GM19372 (cell line): ENCODE data around the gene AUP1.
"Not testable (repeated sequence)": the region's sequence is repeated elsewhere in the genome, so short reads cannot be mapped to it uniquely, and the experiment has no call there.

Experiments used
- ATAC-seq: cut with Tn5 transposase; IDR thresholded peaks from one replicate; pipeline ENCODE4 v1.9.1; 2021; ENCODE audit warnings: mild to moderate bottlenecking, low read depth, moderate library complexity; ENCODE audit not compliant: unreplicated experiment

The AUP1 gene, protein sequence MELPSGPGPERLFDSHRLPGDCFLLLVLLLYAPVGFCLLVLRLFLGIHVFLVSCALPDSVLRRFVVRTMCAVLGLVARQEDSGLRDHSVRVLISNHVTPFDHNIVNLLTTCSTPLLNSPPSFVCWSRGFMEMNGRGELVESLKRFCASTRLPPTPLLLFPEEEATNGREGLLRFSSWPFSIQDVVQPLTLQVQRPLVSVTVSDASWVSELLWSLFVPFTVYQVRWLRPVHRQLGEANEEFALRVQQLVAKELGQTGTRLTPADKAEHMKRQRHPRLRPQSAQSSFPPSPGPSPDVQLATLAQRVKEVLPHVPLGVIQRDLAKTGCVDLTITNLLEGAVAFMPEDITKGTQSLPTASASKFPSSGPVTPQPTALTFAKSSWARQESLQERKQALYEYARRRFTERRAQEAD

DNA sequence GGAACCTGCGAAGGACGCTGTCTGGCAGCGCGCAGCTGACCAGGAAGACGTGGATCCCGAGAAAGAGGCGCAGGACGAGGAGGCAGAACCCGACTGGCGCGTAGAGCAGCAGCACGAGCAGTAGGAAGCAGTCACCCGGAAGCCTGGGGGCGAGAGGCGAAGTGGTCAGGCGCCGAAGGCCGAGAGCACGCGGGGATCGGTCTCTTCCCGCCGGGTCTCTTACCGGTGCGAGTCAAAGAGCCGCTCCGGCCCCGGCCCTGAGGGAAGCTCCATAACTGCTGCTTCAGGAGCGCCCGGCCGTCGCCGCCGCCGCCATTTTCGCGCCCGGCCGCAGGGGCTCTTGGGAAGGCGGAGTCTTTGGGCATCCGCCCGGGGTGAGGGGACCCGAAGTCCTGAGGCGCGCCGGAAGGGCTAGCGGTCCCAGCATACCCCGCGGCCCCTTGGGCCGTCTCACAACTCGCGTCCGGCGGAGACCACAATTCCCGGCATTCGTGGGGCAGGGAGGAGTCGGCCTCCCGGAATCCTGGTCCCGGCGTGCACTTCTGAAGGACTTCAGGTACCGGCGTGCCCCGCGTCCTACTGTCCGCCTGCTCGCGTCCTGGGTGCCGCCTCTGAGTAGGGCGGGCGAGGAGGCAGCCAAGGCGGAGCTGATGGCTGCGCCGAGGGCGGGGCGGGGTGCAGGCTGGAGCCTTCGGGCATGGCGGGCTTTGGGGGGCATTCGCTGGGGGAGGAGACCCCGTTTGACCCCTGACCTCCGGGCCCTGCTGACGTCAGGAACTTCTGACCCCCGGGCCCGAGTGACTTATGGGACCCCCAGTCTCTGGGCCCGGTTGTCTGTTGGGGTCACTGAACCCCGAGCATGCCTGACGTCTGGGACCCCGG, at the start of gene AUP1, which contains the start of gene HTRA2:
Gene AUP1, minus strand, starts transcription at position 350 of the 882 bp plus-strand sequence. Its CDS starts 77 bp downstream, at position 273.
Gene HTRA2, plus strand, starts transcription at position 577 of the 882 bp plus-strand sequence. Its CDS starts 74 bp downstream, at position 651.
- peak; percentile 80 for ATAC-seq

DNA sequence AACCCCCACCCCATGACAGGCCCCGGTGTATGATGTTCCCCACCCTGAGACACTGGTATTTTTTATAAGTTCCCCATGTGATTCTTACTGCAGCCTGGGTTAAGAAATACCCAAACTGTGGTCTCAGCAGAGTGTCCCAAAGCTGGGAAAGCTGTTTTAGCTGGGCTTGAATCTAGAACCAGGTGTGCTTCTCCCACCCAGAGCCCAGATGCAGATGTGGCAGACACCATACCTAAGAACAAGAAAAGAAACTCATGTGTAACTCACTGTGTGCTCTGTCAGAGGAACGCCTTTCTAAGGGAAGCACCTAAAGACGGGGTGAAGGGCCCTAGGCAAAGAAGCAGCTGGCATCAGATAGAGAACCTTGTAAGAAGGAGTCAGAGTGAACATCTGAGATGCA, 48.9 kb upstream of the AUP1 start:
- no peak for ATAC-seq

DNA sequence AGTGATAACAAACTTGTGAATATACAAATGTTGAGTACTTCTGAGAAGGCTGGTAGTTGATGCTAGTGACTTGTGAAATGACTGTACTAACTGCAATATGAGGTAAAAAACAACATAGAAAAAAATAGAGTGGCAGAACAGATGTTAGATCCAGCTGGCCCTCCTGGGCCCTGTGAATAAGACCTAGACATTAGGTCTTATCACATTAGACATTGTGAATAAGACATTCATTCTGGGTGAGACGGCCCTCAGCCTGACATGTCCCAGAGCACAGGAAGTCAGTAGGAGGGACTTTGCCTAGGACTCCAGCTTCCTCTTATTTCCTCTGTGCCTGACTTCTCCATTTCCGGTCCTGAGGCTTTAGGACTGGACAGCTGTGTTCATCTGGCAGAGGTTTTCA, 47.9 kb upstream of the AUP1 start:
- ATAC-seq = no peak

DNA sequence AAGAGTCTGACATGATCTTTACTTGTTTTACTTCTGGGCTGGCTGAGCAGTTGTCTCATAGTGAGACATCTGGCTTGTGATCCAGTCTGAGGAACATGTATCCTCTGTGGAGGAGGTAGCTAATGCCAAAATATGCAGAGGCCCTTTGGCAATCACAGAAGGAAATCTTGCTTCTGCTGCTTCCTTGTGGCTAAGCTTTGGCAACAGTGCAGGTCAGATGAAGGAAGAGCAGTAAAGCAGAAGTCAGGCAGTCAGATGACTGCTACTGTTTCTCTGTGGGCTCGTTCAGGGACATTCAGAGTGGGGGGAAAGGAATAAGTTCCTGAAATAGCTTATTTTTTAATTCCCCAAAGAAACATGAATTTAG, 47.3 kb upstream of the AUP1 start:
- no peak for ATAC-seq

DNA sequence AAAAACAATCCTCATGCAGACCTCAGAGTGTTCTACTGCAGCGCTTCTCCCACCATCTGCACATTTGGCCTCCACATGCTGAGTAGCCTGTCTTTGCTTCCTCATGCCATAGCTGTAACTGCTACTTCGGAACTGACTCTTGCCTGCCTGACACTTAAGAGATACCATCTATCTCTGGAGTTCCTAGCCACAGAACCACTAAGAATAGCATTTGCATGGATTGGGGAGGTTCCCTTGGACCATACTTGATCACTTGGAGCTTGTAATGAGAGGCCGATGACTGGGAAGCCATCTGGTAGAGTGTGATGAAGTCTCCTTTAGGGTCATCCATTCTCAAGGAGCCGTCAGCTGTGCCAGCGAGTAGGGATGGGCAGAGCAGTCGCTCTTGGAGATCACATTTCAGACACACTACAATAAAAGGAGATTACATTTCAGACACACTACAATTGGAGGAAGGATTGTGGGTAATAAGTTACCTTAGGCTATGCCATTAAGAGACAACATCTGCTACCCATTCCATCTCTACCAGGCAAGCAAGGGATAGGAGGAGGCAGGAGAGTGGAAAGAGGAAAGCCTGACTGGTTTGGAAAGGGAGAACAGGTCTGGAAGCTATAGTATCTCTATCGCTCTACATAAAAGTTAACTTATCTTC, 46.8 kb upstream of the AUP1 start:
- no peak for ATAC-seq

DNA sequence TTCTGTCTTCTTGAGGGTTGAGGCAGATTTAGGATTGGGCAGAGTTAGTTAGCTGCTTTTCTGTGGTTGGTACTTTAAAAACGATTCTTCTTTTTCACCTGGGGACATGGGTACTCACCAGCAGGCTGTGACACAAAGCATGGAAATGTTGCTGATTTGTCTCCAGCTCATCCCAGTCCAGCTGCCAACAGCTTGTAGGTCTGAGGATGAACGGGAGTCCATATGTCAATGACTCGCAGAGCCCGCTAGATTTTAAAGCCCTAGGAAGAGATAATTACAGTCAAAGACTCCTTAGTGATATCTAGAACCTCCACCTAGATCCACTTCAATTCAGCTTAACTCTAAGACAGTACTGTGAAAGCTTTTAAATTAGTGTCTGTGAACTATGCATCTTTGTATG, 45.8 kb upstream of the AUP1 start:
- ATAC-seq = no peak

DNA sequence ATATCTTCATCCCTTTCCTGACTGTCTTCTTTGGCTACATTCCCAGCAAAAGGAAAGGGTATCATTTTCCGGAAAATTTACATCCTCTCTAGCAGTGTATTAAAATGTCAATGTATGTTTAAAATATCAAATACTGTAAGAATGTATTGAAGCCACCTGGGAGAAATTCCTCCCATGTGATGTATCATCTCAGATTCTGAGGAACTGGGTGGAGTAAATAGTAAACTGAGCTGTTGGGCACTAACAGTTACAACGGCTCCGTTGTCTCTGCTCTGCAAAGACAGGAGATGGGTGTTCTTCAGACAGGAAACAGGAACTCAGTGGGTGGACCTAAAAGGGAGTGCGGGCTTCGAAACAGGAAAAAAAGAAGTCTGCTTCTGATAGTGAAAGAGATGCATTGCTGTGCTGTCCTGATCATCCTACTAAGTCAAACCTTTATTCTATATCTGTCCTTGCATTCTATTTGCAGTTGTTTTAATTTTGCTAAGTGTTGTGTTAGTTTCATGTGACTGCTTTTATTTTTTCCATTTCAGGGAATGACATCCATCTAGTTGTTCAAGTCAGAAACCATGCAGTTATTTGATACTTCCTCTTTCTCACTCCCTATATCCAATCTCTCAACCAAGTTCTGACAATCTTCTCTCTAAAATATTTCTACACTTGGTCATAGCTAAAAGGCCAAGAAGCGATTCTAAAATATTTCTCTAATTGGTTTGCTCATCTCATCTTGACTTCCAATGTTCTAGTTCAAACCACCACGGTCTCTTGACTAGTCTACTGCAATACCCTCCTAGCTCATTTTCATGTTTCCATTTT, 44.4 kb upstream of the AUP1 start:
- peak; percentile 61 for ATAC-seq

DNA sequence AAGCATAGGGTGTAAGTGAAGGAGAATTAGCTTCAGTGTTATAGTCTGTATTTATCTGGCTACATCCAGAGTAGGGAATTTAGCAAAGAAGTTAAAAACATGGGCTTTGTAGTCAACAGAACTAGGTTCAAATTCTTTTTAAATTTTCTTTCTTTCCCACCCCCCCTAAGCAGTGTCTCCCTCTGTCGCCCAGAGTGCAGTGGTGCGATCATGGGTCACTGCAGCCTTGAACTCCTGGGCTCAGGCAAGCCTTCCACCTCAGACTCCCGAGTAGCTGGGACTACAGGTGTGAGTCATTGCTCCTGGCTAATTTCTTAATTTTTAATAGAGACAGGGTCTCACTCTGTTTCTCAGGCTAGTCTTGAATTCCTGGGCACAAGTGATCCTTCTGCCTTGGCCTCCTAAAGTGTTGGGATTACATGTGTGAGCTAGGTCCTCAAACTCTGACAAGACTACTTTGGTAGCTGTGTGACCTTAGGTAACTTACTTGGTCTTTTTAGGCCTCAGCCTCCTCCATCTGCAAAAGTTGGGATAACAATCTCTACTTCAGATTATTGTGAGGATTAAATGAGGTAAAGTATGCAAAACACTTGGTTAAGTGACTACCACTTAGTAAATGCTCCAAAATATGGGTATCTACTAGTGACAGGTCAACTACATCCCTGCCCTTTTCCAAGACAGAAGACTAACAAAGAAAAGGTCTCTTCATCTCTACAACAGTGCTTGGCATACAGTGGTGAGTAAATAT, 42.8 kb upstream of the AUP1 start:
- no peak for ATAC-seq

DNA sequence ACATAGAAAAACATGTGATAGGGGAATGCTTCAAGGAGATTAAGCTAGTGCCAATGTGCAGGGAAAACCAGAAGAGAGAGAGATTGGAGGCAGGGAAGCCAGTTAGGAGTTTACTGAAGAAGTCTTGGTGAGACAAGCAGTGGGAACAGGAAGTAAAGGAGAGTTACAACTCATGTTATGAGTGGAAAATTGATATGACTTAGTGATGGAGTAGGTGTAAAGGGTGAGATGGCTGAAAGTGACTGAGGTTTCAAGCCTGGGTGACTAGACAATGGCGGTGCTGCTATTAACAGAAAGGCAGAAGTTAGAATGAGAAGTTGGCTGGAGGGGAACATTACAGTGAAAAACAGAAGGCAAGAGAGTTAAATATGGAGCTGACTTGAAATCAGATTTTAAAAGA, 41.6 kb upstream of the AUP1 start:
- ATAC-seq = peak; percentile 59

DNA sequence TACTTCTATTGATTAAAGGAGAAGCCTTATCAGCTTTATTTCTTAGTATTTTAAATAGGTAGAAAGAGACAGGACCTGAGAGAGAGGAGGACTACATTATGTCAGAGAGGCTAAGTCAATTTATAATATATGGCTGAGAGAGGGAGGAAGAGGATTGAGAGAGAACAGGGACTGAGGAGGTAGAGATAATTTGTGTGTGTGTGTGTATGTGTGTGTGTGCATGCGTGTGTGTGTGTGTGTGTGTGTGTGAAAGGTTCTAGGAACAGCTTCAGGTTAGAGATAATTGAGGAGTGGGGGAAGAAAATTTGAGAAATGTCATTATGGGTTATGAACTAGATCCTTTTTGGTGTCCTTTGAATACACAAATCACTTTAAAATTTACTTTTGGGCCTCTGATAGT, 40.2 kb upstream of the AUP1 start:
- ATAC-seq = no peak

DNA sequence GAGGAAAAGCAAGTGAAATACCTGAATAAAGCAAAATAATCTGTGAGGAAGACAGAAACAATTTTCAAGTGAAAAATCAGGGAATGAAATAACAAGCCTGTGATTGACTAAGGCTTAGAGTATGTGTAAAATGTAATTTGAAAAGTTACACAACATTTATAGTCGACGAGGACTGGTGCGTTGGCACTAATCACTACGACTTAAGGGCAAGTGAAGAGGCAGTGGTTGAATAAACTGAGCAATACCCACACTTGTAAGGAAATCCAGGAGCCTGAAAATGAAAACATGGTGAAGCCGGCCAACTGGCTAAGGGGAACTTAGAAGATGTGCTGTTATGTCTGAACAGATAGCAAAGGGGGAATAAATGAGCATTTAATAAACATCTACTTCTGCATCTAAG, 38.4 kb upstream of the AUP1 start:
- no peak for ATAC-seq

DNA sequence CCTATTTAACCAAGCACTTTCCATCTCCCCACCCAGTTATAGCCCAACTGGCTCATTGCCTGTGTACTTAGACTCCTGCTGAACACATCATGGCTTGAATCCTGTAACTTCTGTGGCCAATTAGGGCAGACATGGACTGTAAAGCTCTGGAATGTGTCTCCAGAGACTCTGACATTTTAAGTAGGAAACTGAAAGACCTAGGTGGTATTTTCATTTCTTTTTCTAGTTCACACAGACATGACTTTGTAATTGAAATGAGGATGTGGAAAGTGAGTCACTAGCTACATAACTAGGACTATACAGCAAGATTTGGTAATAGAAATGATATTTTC, 37.2 kb upstream of the AUP1 start:
- ATAC-seq = no peak

DNA sequence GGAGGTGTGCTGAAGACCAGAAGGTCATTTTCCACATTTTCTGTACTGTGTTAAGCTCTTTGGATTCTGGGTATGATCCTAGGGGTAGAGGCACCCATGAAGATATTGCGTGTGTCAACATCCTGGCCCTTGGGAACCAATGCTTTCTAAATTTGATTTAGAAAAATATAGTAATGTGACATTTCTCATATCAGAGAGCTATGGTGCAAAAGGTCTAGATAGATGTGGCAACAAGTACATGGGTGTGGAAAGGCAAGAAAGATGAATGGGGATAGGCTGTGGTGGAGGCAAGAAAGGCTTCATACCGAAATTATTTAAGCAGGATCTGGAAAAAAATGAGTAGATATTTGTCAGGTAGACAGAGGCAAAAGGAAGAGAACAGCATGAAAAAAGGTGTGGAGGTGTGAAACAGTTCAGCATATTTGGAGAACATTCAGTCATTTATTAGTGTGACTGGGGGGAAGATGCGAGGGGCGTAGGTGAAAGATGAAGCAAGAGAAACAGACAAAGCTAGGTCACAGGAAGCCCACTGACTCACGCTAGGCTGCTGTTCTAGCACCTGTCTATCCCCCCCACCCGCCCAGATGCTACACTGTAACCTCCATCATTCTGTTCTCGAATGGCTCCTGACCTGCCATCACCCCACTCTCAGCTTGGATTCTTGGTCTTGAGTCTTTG, 36.7 kb upstream of the AUP1 start:
- ATAC-seq = no peak

DNA sequence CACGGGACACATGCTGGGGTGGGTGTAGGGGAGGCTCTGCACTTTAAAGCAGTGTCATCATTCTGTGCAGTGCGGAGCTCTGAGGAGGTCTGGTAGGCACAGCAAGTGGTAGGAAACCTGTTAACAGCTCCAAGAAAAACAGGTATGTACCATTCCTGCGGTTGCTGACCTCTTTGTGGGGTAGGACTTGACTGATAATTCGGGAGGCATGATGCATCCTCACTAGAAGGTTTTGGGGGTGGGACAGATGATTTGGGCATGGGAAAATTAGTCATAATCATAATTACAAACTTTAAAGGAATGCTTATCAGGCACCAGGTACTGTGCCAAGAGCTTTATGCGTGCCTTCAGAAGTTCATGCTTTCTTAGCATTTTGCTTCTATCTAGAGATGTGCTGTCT, 34.7 kb upstream of the AUP1 start:
- no peak for ATAC-seq

DNA sequence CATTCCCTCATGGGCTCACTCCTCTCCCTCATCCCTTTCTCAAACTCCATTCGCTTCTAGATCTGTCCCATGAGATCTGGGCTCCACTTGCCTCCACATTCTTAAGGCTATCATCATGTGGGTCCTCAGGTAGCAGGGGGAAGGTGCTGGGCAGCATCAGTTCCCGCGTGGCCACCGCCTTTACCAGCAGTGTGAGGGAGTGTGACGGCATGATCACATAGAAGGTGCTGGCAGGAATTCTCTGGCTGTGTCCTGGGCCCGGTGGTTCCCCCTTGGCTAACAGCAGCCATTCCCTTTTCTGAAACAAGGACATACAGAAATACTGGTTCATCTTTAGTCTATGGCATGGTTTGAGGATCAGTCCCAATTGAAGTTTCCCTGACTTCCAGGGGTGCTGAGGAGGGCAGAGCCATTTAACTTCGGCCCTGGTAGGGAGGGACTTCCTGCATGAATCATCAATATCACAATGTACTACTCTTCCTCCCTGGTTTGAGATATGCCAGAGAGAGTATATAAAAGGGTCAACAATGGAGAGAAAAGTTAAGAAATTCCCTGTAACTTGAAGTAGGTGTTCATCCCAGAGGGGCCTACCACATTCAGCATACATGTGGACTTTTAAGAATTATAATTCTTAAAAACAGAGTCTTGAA, 32.7 kb upstream of the AUP1 start:
- ATAC-seq = no peak

DNA sequence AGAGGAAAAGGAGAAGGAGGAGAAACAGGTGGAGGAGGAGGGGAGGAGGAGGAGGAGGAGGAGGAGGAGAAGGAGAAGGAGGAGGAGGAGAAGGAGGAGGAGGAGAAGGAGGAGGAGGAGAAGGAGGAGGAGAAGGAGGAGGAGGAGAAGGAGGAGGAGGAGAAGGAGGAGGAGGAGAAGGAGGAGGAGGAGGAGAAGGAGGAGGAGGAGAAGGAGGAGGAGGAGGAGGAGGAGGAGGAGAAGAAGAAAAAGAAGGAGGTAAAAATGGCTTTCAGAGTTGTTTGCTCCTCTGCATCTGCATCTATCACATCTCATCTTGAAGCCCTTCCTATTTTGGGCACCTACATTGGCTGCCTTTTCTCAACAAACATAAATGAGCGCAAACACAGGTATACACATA, 31.5 kb upstream of the AUP1 start:
- ATAC-seq = not testable (repeated sequence)

DNA sequence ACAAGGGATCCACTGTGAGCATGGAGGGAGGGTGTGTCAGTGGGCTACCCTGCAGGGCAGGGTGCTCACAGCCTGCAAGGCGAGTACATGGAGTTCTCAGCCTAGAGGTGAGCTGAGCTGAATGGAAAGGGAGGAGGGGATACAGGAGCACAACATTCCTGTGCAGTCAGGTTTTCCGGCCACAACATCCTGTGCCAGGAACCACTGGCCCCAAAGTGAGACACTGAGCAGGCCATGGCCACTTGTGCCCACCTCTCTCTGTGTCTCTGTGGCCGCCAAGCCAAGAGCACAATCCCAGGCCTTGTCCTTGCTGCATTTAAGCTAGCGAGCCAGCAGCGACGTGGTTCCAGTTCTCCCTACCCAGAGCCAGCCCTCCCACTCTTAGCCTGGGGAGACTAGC, 31.1 kb upstream of the AUP1 start:
- ATAC-seq = no peak

DNA sequence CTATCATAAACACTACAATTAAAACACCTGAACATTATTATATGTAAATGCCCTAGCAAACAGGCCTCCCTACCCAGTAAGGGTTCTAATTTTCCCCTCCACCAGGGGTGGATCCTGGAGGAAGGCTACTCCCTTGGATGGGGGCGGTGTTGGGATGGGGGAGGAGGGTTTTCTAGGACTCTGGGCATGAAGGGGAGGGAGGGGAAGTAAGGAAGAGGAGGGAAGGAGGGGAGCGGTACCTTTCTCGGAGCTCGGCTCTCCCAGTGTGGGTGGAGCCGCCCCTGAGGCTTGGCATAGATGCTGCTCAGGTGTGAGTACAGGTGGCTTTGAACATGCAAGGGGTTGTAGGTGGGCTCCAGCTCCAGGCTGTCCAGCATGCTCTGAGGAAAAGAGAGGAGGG, 30.4 kb upstream of the AUP1 start:
- ATAC-seq = no peak
